ENCODE measurements around the gene CNTNAP3. TPM values are rescaled to one million over a fixed set of nuclear protein-coding genes. Genes with fewer than 3 reads are reported as not detected.
"Not testable (repeated sequence)": the region's sequence is repeated elsewhere in the genome, so short reads cannot be mapped to it uniquely, and the experiment has no call there.

CNTNAP3 gene
- not detected for total RNA-seq

GRCh38 chr9:39287980-39288379 lies at the start of gene CNTNAP3:
TSS of gene CNTNAP3 (minus strand) at chr9:39288167. CDS start at chr9:39288064, 103 bp downstream.
- H3K4me1 Mint-ChIP-seq (ENCODE audit: low read depth); H3K27me3 Mint-ChIP-seq (ENCODE audit: low read depth); H3K9me3 Mint-ChIP-seq; H3K4me3 Mint-ChIP-seq; H3K36me3 Mint-ChIP-seq (ENCODE audit: low read depth); DNase-seq; CTCF ChIA-PET; H3K27ac Mint-ChIP-seq; intact Hi-C loops (cut with micrococcal nuclease): not testable (repeated sequence)

DNA sequence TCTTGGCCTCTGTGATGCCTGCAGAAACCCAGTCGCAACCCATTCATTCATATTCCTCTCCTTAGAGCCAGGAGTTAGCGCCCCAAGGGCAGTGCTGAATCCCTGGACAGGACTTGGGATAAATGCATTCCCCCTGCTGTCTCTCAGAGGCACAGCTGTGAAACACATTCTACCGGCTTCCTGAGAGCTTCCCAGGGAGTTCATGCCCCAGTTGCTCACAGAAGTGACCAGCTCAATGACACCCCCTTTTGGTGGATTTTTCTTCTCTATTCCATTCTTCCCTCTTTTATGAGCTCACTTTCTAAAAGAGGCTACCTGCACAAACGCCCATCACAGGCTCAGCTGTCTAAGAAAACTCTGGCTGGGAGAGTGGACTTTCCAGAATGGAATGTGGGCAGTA lies 8.0 kb downstream of the CNTNAP3 start:
- H3K9me3 Mint-ChIP-seq; H3K4me1 Mint-ChIP-seq (ENCODE audit: low read depth); H3K4me3 Mint-ChIP-seq; CTCF ChIA-PET; H3K27ac Mint-ChIP-seq; intact Hi-C loops (cut with micrococcal nuclease); H3K36me3 Mint-ChIP-seq (ENCODE audit: low read depth); H3K27me3 Mint-ChIP-seq (ENCODE audit: low read depth); DNase-seq: not testable (repeated sequence)

- H3K9me3 Mint-ChIP-seq; H3K27me3 Mint-ChIP-seq (ENCODE audit: low read depth); intact Hi-C loops (cut with micrococcal nuclease); CTCF ChIA-PET; DNase-seq; H3K36me3 Mint-ChIP-seq (ENCODE audit: low read depth); H3K27ac Mint-ChIP-seq; H3K4me3 Mint-ChIP-seq; H3K4me1 Mint-ChIP-seq (ENCODE audit: low read depth): not testable (repeated sequence)
These were observed 45.5 kb downstream of the CNTNAP3 start for GRCh38 chr9:39242513-39242912.

DNA sequence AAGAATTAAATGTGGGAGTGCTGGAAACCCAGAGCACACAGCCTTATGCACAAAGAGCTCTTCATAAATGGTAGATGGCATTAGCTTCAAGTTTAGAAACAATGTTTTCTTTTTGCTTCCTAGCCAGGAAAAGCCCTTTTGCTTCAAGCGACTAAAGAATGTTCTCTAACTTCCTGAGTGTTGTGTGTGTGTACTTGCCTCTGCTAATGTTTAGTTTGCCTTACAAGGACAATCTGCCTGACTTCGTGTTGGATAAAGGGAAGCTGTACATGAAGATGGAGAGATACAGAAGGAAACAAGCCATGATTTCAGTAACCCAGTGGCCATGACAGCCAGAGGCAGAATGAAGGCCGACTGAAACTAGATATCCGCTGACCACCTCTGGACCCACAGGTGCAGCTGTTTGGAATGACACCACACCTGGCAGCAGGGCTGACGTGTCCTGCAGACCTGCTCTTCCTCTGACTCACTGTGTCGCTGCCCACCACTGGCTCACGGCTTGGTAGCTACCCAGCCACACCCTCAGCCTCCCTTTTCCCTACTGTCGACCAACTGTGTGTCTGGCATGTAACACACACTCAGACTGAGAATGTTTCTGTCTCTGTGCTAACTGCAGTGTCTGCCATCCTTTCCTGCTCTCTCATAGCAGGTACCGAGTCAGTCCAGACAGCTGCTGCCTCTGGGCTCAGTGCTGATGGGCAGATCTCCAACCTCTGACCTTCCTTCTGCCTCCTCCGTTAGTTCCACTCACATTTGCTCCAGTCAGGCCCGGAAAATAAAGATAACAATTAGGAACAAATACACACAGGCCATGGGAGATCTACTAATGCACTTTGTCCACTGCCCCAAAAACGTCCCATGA lies 55.6 kb downstream of the CNTNAP3 start:
- intact Hi-C loops (cut with micrococcal nuclease); H3K27ac Mint-ChIP-seq; H3K9me3 Mint-ChIP-seq; DNase-seq; H3K36me3 Mint-ChIP-seq (ENCODE audit: low read depth); H3K4me1 Mint-ChIP-seq (ENCODE audit: low read depth); H3K4me3 Mint-ChIP-seq; CTCF ChIA-PET; H3K27me3 Mint-ChIP-seq (ENCODE audit: low read depth): not testable (repeated sequence)

DNA sequence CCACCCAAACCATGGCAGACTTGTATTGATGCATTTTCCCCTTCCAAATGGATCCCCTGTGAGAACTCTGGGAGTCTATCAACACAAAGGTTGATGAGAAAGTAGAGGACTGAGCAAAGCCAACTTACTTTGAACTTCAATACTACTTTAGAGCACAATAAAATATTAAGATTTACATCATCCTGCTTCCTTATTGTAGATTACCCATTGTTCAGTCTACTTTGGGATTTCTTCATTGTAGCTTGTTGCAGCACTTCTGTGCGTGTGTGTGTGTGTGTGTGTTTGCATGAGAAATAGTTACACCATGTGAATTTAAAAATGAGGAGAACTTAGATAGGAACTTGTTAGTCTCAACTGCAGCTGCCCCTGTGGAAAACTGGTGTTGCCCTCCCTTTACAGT lies 72.0 kb downstream of the CNTNAP3 start:
- H3K4me3 Mint-ChIP-seq; H3K27me3 Mint-ChIP-seq (ENCODE audit: low read depth); H3K9me3 Mint-ChIP-seq; H3K36me3 Mint-ChIP-seq (ENCODE audit: low read depth); H3K4me1 Mint-ChIP-seq (ENCODE audit: low read depth); DNase-seq; H3K27ac Mint-ChIP-seq; intact Hi-C loops (cut with micrococcal nuclease); CTCF ChIA-PET: not testable (repeated sequence)

DNA sequence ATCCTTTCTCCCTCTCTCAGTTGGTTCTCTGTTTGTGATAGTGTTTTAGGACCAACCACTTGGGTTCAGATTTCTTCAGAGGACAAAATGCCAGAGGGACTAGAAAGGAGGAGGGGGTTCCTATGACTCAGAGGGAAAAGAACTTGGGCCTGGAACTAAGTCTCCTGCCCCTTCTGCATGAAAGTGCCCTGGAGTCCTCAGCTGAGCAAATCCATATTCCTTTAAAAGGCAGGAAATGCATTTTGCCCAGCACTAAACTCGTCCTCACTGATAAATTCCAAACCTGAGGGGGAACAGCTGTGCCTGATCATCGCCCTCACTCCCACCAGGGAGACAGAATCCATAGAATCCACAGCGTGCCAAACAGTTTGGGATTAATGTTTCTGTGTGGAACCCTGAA lies 78.2 kb downstream of the CNTNAP3 start:
- H3K27me3 Mint-ChIP-seq (ENCODE audit: low read depth); H3K4me3 Mint-ChIP-seq; H3K36me3 Mint-ChIP-seq (ENCODE audit: low read depth); H3K9me3 Mint-ChIP-seq; CTCF ChIA-PET; DNase-seq; H3K4me1 Mint-ChIP-seq (ENCODE audit: low read depth); H3K27ac Mint-ChIP-seq; intact Hi-C loops (cut with micrococcal nuclease): not testable (repeated sequence)

DNA sequence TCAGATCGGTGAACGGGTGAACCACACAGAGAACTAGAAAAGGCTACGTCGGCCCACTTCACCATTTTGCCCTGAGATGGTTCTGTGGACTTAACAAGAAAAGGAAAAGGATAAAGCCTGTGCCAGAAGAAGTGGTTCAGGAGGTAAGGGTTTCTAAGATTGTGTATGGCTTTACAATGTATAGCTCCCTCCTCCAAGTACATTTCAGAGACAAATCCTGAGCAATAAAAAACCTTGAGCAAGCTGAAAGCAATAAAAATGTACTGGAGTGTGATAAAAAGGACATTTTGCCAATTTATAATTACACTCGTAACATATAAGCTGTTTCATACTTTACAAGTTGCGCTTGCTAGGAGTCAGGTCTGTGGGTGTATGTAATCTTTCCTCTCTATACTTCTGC lies 81.3 kb downstream of the CNTNAP3 start:
- H3K4me3 Mint-ChIP-seq; CTCF ChIA-PET; intact Hi-C loops (cut with micrococcal nuclease); H3K36me3 Mint-ChIP-seq (ENCODE audit: low read depth); DNase-seq; H3K9me3 Mint-ChIP-seq; H3K27ac Mint-ChIP-seq; H3K27me3 Mint-ChIP-seq (ENCODE audit: low read depth); H3K4me1 Mint-ChIP-seq (ENCODE audit: low read depth): not testable (repeated sequence)

DNA sequence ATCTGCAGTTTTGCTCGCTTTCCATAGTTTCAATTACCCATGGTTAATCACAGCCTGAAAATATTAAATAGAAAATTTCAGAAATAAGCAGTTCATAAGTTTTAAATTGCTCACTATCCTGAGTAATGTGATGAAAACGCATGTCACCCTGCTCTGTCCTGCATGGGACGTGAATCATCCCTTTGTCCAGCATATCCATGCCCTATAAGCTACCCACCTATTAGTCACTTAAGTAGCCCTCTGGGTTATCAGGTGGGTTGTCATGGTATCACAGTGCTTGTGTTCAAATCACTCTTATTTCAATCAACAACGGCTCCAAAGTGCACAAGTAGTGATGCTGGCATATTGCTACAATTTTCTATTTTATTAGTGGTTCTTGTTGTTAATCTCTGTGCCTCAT lies 82.1 kb downstream of the CNTNAP3 start:
- H3K4me1 Mint-ChIP-seq (ENCODE audit: low read depth); H3K36me3 Mint-ChIP-seq (ENCODE audit: low read depth); H3K27me3 Mint-ChIP-seq (ENCODE audit: low read depth); H3K4me3 Mint-ChIP-seq; H3K27ac Mint-ChIP-seq; intact Hi-C loops (cut with micrococcal nuclease); CTCF ChIA-PET; H3K9me3 Mint-ChIP-seq; DNase-seq: not testable (repeated sequence)

- H3K36me3 Mint-ChIP-seq (ENCODE audit: low read depth); H3K27ac Mint-ChIP-seq; DNase-seq; H3K4me1 Mint-ChIP-seq (ENCODE audit: low read depth); CTCF ChIA-PET; H3K4me3 Mint-ChIP-seq; H3K27me3 Mint-ChIP-seq (ENCODE audit: low read depth); H3K9me3 Mint-ChIP-seq; intact Hi-C loops (cut with micrococcal nuclease): not testable (repeated sequence)
These were observed 87.6 kb downstream of the CNTNAP3 start for GRCh38 chr9:39200412-39200811.

DNA sequence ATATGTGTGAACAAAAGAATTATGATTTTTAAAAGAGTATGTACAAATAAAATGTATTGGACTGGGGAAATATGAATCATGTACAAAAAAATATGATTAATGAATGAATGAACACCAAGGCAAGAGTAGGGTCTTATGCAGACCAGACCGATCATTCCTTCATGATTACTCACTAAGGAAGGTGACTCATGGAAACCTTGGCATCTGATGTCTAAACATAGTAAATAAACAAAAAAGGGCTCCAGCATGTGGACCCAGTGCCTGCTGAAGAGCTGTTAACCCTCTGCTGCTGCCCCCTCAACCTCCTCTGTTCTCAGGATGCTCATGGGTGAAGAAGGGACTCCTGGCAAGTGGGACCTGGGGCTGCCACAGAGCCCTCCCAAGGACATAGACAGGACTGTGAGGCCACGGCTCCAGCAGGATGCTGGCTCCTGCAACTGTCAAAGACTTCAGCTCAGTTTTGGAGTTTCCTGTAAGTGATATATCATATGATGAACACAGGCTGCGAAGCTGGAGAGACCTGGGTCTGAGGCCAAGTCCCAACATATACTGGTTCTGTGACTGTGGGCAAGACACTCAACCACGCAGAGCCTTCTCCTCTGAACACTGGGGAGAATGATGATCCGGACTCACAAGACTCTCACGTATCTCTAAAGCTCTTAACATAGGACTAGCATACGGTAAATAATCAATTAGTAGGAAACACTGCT lies 89.8 kb downstream of the CNTNAP3 start:
- DNase-seq; H3K27ac Mint-ChIP-seq; intact Hi-C loops (cut with micrococcal nuclease); H3K4me1 Mint-ChIP-seq (ENCODE audit: low read depth); CTCF ChIA-PET; H3K27me3 Mint-ChIP-seq (ENCODE audit: low read depth); H3K9me3 Mint-ChIP-seq; H3K4me3 Mint-ChIP-seq; H3K36me3 Mint-ChIP-seq (ENCODE audit: low read depth): not testable (repeated sequence)

DNA sequence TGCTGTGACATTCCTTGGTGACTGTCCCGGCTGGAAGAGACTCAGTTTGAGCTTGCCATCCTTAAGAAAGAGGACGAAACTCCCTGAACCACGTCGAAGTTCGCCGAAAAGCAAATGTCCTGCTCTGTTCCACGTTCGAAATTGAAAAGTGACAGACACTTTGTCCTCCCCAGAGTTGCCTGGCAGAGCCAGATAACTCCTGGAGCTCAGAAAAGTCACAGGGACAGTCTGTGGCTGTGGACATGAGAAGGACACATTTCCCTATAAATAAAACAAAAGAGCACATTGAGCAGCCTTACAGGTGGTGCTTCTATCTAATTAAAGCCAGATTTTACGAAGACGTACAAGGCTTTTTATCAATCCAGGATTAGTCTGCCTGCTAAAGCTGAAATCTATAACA lies 116.6 kb downstream of the CNTNAP3 start:
- H3K4me1 Mint-ChIP-seq (ENCODE audit: low read depth); H3K27me3 Mint-ChIP-seq (ENCODE audit: low read depth); H3K27ac Mint-ChIP-seq; H3K36me3 Mint-ChIP-seq (ENCODE audit: low read depth); H3K9me3 Mint-ChIP-seq; H3K4me3 Mint-ChIP-seq; intact Hi-C loops (cut with micrococcal nuclease); CTCF ChIA-PET; DNase-seq: not testable (repeated sequence)

DNA sequence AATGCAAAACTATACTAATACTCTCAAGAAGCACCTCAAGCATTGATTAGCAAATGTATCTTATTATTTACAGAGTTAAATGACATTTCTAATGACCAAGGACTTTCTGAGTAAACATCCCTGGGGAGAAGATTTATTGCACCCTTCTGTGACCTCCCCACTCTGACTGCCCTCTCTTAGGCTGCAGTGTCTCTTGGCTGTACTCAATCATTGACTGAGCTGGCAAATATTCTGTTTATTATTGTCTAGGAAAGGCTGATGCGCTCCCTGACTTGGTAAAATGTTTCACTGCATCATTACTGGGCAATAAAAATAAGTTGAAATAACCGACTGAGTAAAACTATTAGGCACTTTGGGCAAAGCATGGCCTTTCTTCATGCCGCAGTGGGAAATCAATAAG lies 130.3 kb downstream of the CNTNAP3 start:
- H3K4me3 Mint-ChIP-seq; H3K27me3 Mint-ChIP-seq (ENCODE audit: low read depth); intact Hi-C loops (cut with micrococcal nuclease); H3K9me3 Mint-ChIP-seq; H3K27ac Mint-ChIP-seq; CTCF ChIA-PET; H3K4me1 Mint-ChIP-seq (ENCODE audit: low read depth); H3K36me3 Mint-ChIP-seq (ENCODE audit: low read depth); DNase-seq: not testable (repeated sequence)

GRCh38 chr9:39132826-39133552 lies 155.0 kb downstream of the CNTNAP3 start:
- H3K27me3 Mint-ChIP-seq (ENCODE audit: low read depth); H3K36me3 Mint-ChIP-seq (ENCODE audit: low read depth); DNase-seq; CTCF ChIA-PET; intact Hi-C loops (cut with micrococcal nuclease); H3K9me3 Mint-ChIP-seq; H3K4me3 Mint-ChIP-seq; H3K27ac Mint-ChIP-seq; H3K4me1 Mint-ChIP-seq (ENCODE audit: low read depth): not testable (repeated sequence)

All from activated naive CD4-positive, alpha-beta T cell treated with anti-CD3 and anti-CD28 coated beads for 36 hours (primary cell).